OCI-LY1 (cell line): Measurements from ENCODE around the gene THSD8.
A peak's percentile ranks its signal among the peaks of the same experiment; 100 is the strongest.

Experiments used
- H2AFZ ChIP-seq: fragments of 200-600 bp; sonication (generic), shearing (Covaris generic); 2 replicates; pipeline ENCODE4 v1.6.0; 2014; ENCODE audit warnings: antibody characterized with exemption, mild to moderate bottlenecking, low read length
- H3F3A ChIP-seq: fragments of 200-600 bp; sonication (generic), shearing (Covaris generic); 2 replicates; pipeline ENCODE4 v1.6.0; 2014; ENCODE audit warnings: mild to moderate bottlenecking, antibody characterized with exemption, low read length, moderate library complexity; ENCODE audit not compliant: insufficient read depth
- H3K27ac ChIP-seq: fragments of 200-600 bp; sonication (generic); 2 replicates; pipeline ENCODE4 v1.5.1; 2014; ENCODE audit warnings: low read length, mixed run types, mild to moderate bottlenecking, low read depth; ENCODE audit not compliant: poor library complexity, severe bottlenecking
- H3K27me3 ChIP-seq: fragments of 200-600 bp; sonication (generic); 2 replicates; pipeline ENCODE4 v1.6.0; 2014; ENCODE audit warnings: antibody characterized with exemption, mild to moderate bottlenecking, low read length, moderate library complexity; ENCODE audit not compliant: insufficient read depth
- H3K36me3 ChIP-seq: fragments of 200-600 bp; sonication (generic); 2 replicates; pipeline ENCODE4 v1.6.1; 2014; ENCODE audit warnings: mild to moderate bottlenecking, antibody characterized with exemption, low read length, moderate library complexity, mixed read lengths; ENCODE audit not compliant: insufficient read depth
- H3K4me1 ChIP-seq: fragments of 200-600 bp; sonication (generic); 2 replicates; pipeline ENCODE4 v1.5.1; 2014; ENCODE audit warnings: mild to moderate bottlenecking, low read length, moderate library complexity; ENCODE audit not compliant: insufficient read depth, severe bottlenecking
- H3K4me2 ChIP-seq: fragments of 200-600 bp; sonication (generic), shearing (Covaris generic); 2 replicates; pipeline ENCODE4 v1.6.1; 2014; ENCODE audit warnings: low read length
- H3K4me3 ChIP-seq: fragments of 200-600 bp; sonication (generic); 2 replicates; pipeline ENCODE4 v1.5.1; 2014; ENCODE audit warnings: low read length, low read depth, mild to moderate bottlenecking, mixed read lengths; ENCODE audit not compliant: poor library complexity, severe bottlenecking
- H3K79me2 ChIP-seq: fragments of 200-600 bp; shearing (Covaris generic); 2 replicates; pipeline ENCODE4 v1.6.1; 2016; ENCODE audit warnings: mixed run types, low read length, mixed read lengths; ENCODE audit not compliant: insufficient read depth
- H3K9ac ChIP-seq: fragments of 200-600 bp; sonication (generic), shearing (Covaris generic); 2 replicates; pipeline ENCODE4 v1.6.1; 2014; ENCODE audit warnings: mild to moderate bottlenecking, low read length, mixed read lengths
- H3K9me2 ChIP-seq: fragments of 200-600 bp; sonication (generic), shearing (Covaris generic); 2 replicates; pipeline ENCODE4 v1.6.1; 2014; ENCODE audit warnings: low read depth, mild to moderate bottlenecking, low read length, mixed read lengths
- H3K9me3 ChIP-seq: fragments of 200-600 bp; shearing (Covaris generic); 2 replicates; pipeline ENCODE4 v1.6.1; 2014; ENCODE audit warnings: low read length, mixed read lengths
- H4K20me1 ChIP-seq: fragments of 200-600 bp; sonication (generic), shearing (Covaris generic); 2 replicates; pipeline ENCODE4 v1.6.0; 2016; ENCODE audit warnings: mild to moderate bottlenecking, low read length; ENCODE audit not compliant: insufficient read depth
- EZH2 ChIP-seq: fragments of 200-600 bp; sonication (generic), shearing (Covaris generic); IDR thresholded peaks from 2 replicates; pipeline ENCODE4 v1.8.0; 2017; ENCODE audit warnings: borderline replicate concordance, mixed run types, mild to moderate bottlenecking, antibody characterized with exemption, low read length, moderate library complexity, mixed read lengths
- TF ChIP-seq, protein P1 (sequence below): fragments of 200-600 bp; sonication (generic), shearing (Covaris generic); IDR thresholded peaks from 2 replicates; pipeline ENCODE4 v1.5.1; 2017; ENCODE audit warnings: mild to moderate bottlenecking, antibody characterized with exemption, low read length, moderate library complexity, mixed read lengths

The THSD8 gene

DNA sequence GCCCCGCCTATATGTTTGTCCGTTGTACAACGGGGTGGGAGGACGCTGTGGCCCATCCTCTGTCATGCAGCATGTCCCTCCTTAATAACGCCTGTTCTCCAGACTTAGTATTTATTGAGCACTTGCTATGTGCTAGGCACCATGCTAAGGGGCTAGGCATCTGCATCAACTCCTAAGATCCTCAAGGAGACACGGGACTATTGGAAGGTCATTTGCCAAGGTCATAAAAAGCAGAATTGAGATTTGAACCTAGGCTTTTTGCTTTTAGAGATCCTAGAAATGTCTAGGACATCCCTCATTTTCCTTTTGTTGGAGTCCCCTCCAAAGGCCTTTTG lies 34.6 kb downstream of the THSD8 start:
- Histone ChIP-seq H3F3A (peaks cover 12% of the 10 kb centered on the region), H3K4me1 (peaks cover 68% of the 10 kb centered on the region), H3K4me2 (peak overlapping the region; percentile 72), H3K9ac (no peak overlapping the region; the same call in 1 of the 2 replicates), H3K9me3 (no peaks in the 10 kb centered on the region), H3K9me2 (no peaks in the 10 kb centered on the region), H3K79me2 (no peaks in the 10 kb centered on the region), H3K27me3 (no peaks in the 10 kb centered on the region), H4K20me1 (no peaks in the 10 kb centered on the region), H3K36me3 (peaks cover 8% of the 10 kb centered on the region; the same call in 1 of the 2 replicates), H3K27ac (peak overlapping the region; percentile 76), H3K4me3 (peak overlapping the region; percentile 68), H2AFZ (no peak overlapping the region)
- TF ChIP-seq, protein P1, sequence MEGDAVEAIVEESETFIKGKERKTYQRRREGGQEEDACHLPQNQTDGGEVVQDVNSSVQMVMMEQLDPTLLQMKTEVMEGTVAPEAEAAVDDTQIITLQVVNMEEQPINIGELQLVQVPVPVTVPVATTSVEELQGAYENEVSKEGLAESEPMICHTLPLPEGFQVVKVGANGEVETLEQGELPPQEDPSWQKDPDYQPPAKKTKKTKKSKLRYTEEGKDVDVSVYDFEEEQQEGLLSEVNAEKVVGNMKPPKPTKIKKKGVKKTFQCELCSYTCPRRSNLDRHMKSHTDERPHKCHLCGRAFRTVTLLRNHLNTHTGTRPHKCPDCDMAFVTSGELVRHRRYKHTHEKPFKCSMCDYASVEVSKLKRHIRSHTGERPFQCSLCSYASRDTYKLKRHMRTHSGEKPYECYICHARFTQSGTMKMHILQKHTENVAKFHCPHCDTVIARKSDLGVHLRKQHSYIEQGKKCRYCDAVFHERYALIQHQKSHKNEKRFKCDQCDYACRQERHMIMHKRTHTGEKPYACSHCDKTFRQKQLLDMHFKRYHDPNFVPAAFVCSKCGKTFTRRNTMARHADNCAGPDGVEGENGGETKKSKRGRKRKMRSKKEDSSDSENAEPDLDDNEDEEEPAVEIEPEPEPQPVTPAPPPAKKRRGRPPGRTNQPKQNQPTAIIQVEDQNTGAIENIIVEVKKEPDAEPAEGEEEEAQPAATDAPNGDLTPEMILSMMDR, result no peak
- no peak for TF ChIP-seq EZH2

DNA sequence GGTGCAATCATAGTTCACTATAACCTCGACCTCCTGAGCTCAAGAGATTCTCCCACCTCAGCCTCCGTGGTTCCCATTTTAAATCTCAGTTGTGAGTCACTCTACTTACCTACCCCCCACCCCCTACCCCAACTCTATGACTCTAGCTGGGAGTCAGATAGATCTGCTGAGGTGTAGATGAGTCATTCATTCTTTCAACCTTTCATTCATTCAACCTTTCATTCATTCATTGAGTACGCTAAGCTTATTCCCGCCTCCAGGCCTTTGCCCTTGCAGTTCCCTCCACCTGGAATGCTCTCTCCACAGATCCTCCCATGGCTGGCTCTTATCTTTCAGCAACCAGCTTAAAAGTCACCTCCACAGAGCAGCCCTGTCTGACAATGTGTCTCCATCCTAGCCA lies 35.4 kb downstream of the THSD8 start:
- Histone ChIP-seq H3K79me2 (no peaks in the 10 kb centered on the region), H3K4me2 (0 out of 2 replicates have a peak overlapping the region, but pooled peaks have one; percentile 64), H3K4me1 (peaks cover 68% of the 10 kb centered on the region), H3K9me3 (no peaks in the 10 kb centered on the region), H4K20me1 (no peaks in the 10 kb centered on the region), H3K36me3 (peaks cover 14% of the 10 kb centered on the region; the same call in 1 of the 2 replicates), H3K9ac (no peak overlapping the region), H3F3A (peaks cover 12% of the 10 kb centered on the region), H3K27ac (peak overlapping the region; percentile 8), H3K9me2 (no peaks in the 10 kb centered on the region), H2AFZ (no peak overlapping the region), H3K27me3 (no peaks in the 10 kb centered on the region), H3K4me3 (no peak overlapping the region)
- TF ChIP-seq, protein P1, result no peak
- no peak for TF ChIP-seq EZH2

DNA sequence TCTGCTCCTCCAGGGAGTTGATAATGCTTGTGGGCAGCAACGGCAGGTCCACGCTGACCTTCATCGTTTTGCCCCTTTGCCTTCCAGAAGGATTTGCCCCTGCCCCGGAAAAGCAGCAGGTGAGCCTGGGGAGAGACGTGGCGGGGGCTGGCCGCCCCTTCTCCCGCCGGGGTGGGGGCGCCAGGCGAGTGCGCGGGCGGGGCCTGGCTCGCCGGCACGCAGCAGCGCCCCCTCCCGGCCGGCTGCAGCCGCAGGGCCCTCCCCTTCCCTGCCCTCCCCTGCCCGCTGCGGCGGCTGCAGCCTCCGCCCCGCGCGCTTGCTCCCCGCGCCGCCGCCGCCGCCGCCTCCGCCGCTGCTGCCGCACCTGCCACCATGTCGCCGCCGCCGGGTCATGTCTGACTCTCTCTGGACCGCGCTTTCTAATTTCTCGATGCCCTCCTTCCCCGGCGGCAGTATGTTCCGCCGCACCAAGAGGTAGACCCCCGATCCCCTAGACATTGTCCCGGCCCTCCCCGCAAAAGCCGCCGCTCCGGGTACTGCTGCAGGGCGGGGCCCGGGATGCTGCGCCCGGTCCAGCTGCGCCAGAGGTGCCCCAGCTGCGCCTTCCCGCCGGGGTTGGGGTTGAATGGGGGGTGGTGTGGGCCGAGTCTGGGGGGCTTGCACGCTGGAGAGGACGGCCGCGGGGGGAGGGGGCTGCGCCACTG lies 36.5 kb downstream of the THSD8 start, which contains the start of gene MAST1:
TSS of gene MAST1 (plus strand) at position 334 of the 704 bp plus-strand sequence. CDS start at position 392, 58 bp downstream.
- TF ChIP-seq, protein P1, result peak; percentile 37
- TF ChIP-seq EZH2, result no peak
- no peaks in the 10 kb centered on the region for H4K20me1 ChIP-seq
- H3K9me3 ChIP-seq, result no peaks in the 10 kb centered on the region
- H3K9me2 ChIP-seq, result no peaks in the 10 kb centered on the region
- peaks cover 8% of the 10 kb centered on the region for H3F3A ChIP-seq
- H3K79me2 ChIP-seq, result no peaks in the 10 kb centered on the region
- H3K4me2 ChIP-seq, result peak within 1 kb of the TSS; percentile 64
- no peak within 1 kb of the TSS for H2AFZ ChIP-seq
- H3K9ac ChIP-seq, result peak within 1 kb of the TSS; percentile 83
- peaks cover 24% of the 10 kb centered on the region for H3K36me3 ChIP-seq
- H3K4me3 ChIP-seq, result peak within 1 kb of the TSS; percentile 81
- H3K27ac ChIP-seq, result peak within 1 kb of the TSS; percentile 75
- H3K27me3 ChIP-seq, result no peaks in the 10 kb centered on the region
- peaks cover 60% of the 10 kb centered on the region for H3K4me1 ChIP-seq
